ENCODE measurements around the gene UTS2R. TPM values are rescaled to one million over a fixed set of nuclear protein-coding genes. Genes with fewer than 3 reads are reported as not detected.

The UTS2R gene
- total RNA-seq (not detected), polyA plus RNA-seq (not detected)

DNA sequence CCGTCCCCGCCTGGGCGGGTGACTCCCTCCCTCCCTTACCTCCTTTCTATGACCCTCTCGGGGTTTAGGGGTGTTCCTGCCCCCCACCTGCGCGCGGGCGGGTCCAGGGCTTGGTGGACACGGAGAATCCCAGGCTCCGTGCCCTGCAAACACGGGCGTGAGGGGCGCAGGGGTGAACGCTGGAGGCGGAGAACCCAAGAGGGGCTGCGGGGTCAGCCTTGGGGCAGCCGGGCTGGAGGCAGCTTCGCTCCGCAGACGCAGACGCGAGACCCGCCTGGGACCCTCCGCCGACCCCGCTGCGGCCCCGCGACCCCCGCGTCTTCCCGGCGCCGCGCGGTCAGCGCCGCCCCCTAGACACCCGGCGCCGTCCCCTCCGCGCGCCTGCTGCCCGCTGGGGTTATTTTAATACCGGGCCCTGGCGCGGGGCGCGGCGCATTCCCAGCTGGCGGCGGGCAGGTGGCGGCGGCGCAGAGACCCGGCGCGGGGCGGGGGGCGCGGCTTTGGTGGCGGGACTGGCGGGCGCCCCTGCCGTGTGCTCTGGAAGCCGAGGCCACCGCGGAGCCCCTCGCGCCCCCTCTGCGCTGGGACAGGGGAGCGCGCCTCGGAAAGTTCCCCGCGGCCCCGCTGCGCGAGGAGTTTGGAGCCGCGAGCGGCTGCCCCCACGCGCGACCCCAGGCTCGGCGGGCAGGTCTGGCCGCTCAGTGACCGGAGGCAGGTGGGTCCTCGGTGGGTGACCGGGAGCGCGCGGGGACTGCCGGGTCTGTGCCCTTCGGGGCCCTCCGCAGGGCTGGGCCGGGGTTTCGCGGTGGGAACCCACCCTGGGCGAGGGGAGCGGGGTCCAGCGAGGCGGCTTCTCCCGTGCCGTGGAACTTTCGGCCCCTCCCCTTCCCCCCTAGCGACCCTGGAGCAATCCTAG lies at the start of gene UTS2R:
Gene UTS2R (plus strand): TSS at position 433 of the 916 bp plus-strand sequence. CDS start 2,560 bp downstream, outside the sequence.
- peak within 1 kb of the TSS in 1 of 8 donors; percentile 4 for H3K27ac Mint-ChIP-seq
- Histone ChIP-seq H3K4me1 (ENCODE audit: insufficient read depth, low read length) (peaks cover 5% of the 10 kb centered on the region), H3K27ac (ENCODE audit: low read depth, low read length) (no peak within 1 kb of the TSS), H3K27me3 (ENCODE audit: insufficient read depth, low read length, poor library complexity, severe bottlenecking) (peaks cover 10% of the 10 kb centered on the region), H3K4me3 (ENCODE audit: low read length) (peak within 1 kb of the TSS; percentile 41), H3K36me3 (ENCODE audit: insufficient read depth, low read length) (no peaks in the 10 kb centered on the region), H3K9me3 (ENCODE audit: low read length) (no peaks in the 10 kb centered on the region)
- H3K36me3 Mint-ChIP-seq = no peaks in the 10 kb centered on the region
- DNase-seq = peak in 1 of 5 donors; percentile 28
- no peaks in the 10 kb centered on the region for H3K9me3 Mint-ChIP-seq
- peak within 1 kb of the TSS; percentile 18 to 75 (median 69) for H3K4me3 Mint-ChIP-seq
- ChIA-PET POLR2A (no interaction called here), CTCF (interaction anchor here (1.5 kb wide), 1 partner anchor 51 kb away, joined by 3 read pairs; no protein-coding TSS in a partner anchor)
- peaks cover 31 to 45% of the 10 kb centered on the region in 2 donors for H3K27me3 Mint-ChIP-seq
- H3K4me1 Mint-ChIP-seq = peaks cover 0 to 18% (median 7%) of the 10 kb centered on the region in 3 donors

- H3K9me3 ChIP-seq (ENCODE audit: low read length) = no peaks in the 10 kb centered on the region
- H3K36me3 ChIP-seq (ENCODE audit: insufficient read depth, low read length) = no peaks in the 10 kb centered on the region
- no peak for DNase-seq
- peak overlapping the region; percentile 38 for H3K27ac ChIP-seq (ENCODE audit: low read depth, low read length)
- no peaks in the 10 kb centered on the region for H3K27me3 ChIP-seq (ENCODE audit: insufficient read depth, low read length, poor library complexity, severe bottlenecking)
- H3K27ac Mint-ChIP-seq = peak overlapping the region in 5 of 8 donors; percentile 66 to 92 (median 76)
- H3K4me1 Mint-ChIP-seq = peaks cover 5 to 25% (median 6%) of the 10 kb centered on the region in 3 donors
- peak overlapping the region in 5 of 7 donors; percentile 8 to 61 (median 45) for H3K4me3 Mint-ChIP-seq
- H3K4me3 ChIP-seq (ENCODE audit: low read length) = no peak overlapping the region
- CTCF ChIA-PET = interaction anchor here (0.7 to 5.8 kb wide), 4 partner anchors 16 to 89 kb away, joined by 3 to 89 read pairs (median 14); no protein-coding TSS in a partner anchor
- POLR2A ChIA-PET = interaction anchor here (0.5 kb wide), 1 partner anchor 22 kb away, joined by 3 read pairs; no protein-coding TSS in a partner anchor
- no peaks in the 10 kb centered on the region for H3K9me3 Mint-ChIP-seq
- H3K36me3 Mint-ChIP-seq = no peaks in the 10 kb centered on the region
- H3K4me1 ChIP-seq (ENCODE audit: insufficient read depth, low read length) = peaks cover 24% of the 10 kb centered on the region
- H3K27me3 Mint-ChIP-seq = peaks cover 0 to 3% of the 10 kb centered on the region in 2 donors
Measured at GRCh38 chr17:82321947-82322466, 49.6 kb upstream of the UTS2R start.

DNA sequence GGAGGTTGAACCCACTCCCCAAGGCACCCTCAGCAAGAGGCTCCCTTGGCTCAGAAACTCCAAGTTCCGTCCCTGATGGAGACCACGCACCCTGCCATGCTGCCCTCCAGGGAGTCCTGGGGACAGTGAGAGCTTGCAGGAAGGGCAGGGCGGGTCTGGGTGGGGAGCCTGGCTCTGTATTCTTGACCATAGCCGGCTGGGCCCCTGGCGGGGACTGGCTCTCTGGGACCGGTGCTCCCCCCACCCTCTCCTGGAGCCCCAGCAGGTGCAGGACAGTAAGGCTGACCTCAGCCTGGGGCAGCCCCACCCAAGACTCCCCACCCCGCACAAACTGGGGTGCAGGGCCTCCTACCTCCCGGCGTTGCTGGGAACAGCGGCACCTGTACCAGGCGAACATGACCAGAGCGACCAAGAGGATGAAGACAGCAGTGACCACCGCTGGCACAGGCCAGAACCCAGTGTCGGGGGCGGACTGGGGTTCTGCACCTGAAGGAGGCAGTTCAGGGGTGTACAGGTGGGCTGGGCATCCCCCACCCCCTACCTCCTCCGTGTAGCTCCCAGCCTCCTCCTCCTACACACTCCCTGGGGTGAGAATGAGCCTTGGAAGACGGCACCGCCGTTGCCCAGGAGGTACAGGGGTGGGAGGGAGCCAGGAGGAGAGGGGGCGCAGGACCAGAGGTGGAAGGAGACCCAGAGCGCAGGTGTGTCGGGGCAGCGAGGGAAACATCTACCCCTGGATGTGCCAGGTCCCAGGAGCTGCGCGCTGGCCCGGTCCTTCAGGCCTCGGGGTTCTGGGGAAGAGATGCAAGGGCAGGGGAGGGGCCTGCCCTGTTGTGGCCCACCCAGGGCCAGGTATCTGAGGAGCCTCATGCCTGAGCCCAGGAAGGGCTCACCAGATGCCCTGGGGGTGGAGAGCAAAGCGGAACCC lies 48.8 kb upstream of the UTS2R start:
- peaks cover 3 to 23% (median 5%) of the 10 kb centered on the region in 3 donors for H3K4me1 Mint-ChIP-seq
- Histone ChIP-seq H3K4me3 (ENCODE audit: low read length) (no peak overlapping the region), H3K27me3 (ENCODE audit: insufficient read depth, low read length, poor library complexity, severe bottlenecking) (no peaks in the 10 kb centered on the region), H3K36me3 (ENCODE audit: insufficient read depth, low read length) (no peaks in the 10 kb centered on the region), H3K4me1 (ENCODE audit: insufficient read depth, low read length) (peaks cover 20% of the 10 kb centered on the region), H3K27ac (ENCODE audit: low read depth, low read length) (no peak overlapping the region), H3K9me3 (ENCODE audit: low read length) (no peaks in the 10 kb centered on the region)
- POLR2A ChIA-PET = no interaction called here
- H3K27ac Mint-ChIP-seq = peak overlapping the region in 1 of 8 donors; percentile 92
- H3K36me3 Mint-ChIP-seq = no peaks in the 10 kb centered on the region
- no peaks in the 10 kb centered on the region for H3K9me3 Mint-ChIP-seq
- CTCF ChIA-PET = interaction anchor here (0.9 to 5.8 kb wide), 4 partner anchors 22 to 117 kb away, joined by 3 to 89 read pairs (median 18); no protein-coding TSS in a partner anchor
- no peak for DNase-seq
- no peak overlapping the region for H3K4me3 Mint-ChIP-seq
- H3K27me3 Mint-ChIP-seq = peaks cover 0 to 3% of the 10 kb centered on the region in 2 donors

DNA sequence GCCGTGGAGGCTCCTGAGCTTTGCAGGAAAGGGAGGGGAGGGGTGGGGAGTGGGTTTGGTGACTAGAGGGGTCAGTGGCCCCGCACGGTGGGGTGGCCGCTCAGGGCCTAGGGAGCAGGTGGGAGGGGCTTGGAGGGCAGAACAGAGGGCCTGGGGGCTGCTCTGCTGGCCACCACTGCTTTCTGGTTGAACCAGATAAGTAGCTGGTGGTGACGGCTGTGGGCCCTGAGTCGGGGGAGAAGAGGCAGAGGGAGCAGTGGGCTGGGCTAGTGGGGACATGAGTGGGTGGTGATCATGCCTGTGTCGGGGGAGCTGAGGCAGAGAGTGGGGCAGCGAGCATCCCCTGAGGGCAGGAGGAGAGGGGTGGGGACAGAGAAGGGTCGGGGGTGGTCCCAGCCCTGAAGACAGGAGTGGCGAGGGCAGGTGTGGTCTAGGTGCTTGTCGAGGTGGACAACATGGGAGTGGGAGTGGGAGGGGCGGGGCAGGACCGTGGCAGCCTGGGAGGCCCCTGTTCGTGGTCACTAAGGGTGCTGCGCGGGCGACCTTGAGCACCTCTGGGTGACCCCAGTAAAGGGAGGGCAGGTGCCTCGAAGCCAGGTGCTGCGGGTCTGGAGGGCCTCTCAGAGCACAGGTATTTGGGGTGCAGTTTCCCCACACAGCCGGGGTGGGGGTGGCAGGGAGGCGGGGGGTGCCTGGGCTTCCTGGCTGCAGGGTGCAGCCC lies 47.9 kb upstream of the UTS2R start:
- CTCF ChIA-PET = interaction anchor here (0.9 to 5.8 kb wide), 3 partner anchors 23 to 118 kb away, joined by 3 to 89 read pairs (median 13); no protein-coding TSS in a partner anchor
- DNase-seq = no peak
- no peak overlapping the region for H3K27ac ChIP-seq (ENCODE audit: low read depth, low read length)
- H3K9me3 ChIP-seq (ENCODE audit: low read length) = no peaks in the 10 kb centered on the region
- Mint-ChIP-seq H3K36me3 (no peaks in the 10 kb centered on the region), H3K4me1 (peaks cover 3 to 23% (median 5%) of the 10 kb centered on the region in 3 donors), H3K27ac (peak overlapping the region in 2 of 8 donors; percentile 39 to 91), H3K4me3 (peak overlapping the region in 1 of 7 donors; percentile 24), H3K9me3 (no peaks in the 10 kb centered on the region), H3K27me3 (peaks cover 0 to 3% of the 10 kb centered on the region in 2 donors)
- POLR2A ChIA-PET = interaction anchor here (0.6 kb wide), 1 partner anchor 838 kb away, joined by 3 read pairs; no protein-coding TSS in a partner anchor
- H3K36me3 ChIP-seq (ENCODE audit: insufficient read depth, low read length) = no peaks in the 10 kb centered on the region
- H3K4me3 ChIP-seq (ENCODE audit: low read length) = no peak overlapping the region
- no peaks in the 10 kb centered on the region for H3K27me3 ChIP-seq (ENCODE audit: insufficient read depth, low read length, poor library complexity, severe bottlenecking)
- H3K4me1 ChIP-seq (ENCODE audit: insufficient read depth, low read length) = peaks cover 14% of the 10 kb centered on the region

- Histone ChIP-seq H3K4me3 (ENCODE audit: low read length) (no peak overlapping the region), H3K27ac (ENCODE audit: low read depth, low read length) (no peak overlapping the region), H3K36me3 (ENCODE audit: insufficient read depth, low read length) (no peaks in the 10 kb centered on the region), H3K9me3 (ENCODE audit: low read length) (no peaks in the 10 kb centered on the region), H3K4me1 (ENCODE audit: insufficient read depth, low read length) (peaks cover 14% of the 10 kb centered on the region), H3K27me3 (ENCODE audit: insufficient read depth, low read length, poor library complexity, severe bottlenecking) (no peaks in the 10 kb centered on the region)
- H3K36me3 Mint-ChIP-seq = no peaks in the 10 kb centered on the region
- POLR2A ChIA-PET = interaction anchor here (0.7 kb wide), 1 partner anchor 31 kb away, joined by 3 read pairs; no protein-coding TSS in a partner anchor
- peaks cover 0 to 3% of the 10 kb centered on the region in 2 donors for H3K27me3 Mint-ChIP-seq
- H3K27ac Mint-ChIP-seq = peak overlapping the region in 2 of 8 donors; percentile 43 to 50
- no peak overlapping the region for H3K4me3 Mint-ChIP-seq
- H3K9me3 Mint-ChIP-seq = no peaks in the 10 kb centered on the region
- peaks cover 3 to 23% (median 5%) of the 10 kb centered on the region in 3 donors for H3K4me1 Mint-ChIP-seq
- CTCF ChIA-PET = interaction anchor here (3.4 to 5.8 kb wide), 2 partner anchors 24 to 89 kb away, joined by 13 to 89 read pairs; no protein-coding TSS in a partner anchor
- no peak for DNase-seq
Measured at GRCh38 chr17:82324566-82325285, 46.8 kb upstream of the UTS2R start.

- Histone ChIP-seq H3K36me3 (ENCODE audit: insufficient read depth, low read length) (no peaks in the 10 kb centered on the region), H3K27me3 (ENCODE audit: insufficient read depth, low read length, poor library complexity, severe bottlenecking) (no peaks in the 10 kb centered on the region), H3K9me3 (ENCODE audit: low read length) (no peaks in the 10 kb centered on the region), H3K27ac (ENCODE audit: low read depth, low read length) (no peak overlapping the region), H3K4me3 (ENCODE audit: low read length) (no peak overlapping the region), H3K4me1 (ENCODE audit: insufficient read depth, low read length) (peaks cover 13% of the 10 kb centered on the region)
- peaks cover 0 to 3% of the 10 kb centered on the region in 2 donors for H3K27me3 Mint-ChIP-seq
- CTCF ChIA-PET = interaction anchor here (3.4 to 5.8 kb wide), 2 partner anchors 25 to 90 kb away, joined by 13 to 89 read pairs; no protein-coding TSS in a partner anchor
- no peaks in the 10 kb centered on the region for H3K9me3 Mint-ChIP-seq
- POLR2A ChIA-PET = interaction anchor here (0.7 kb wide), 1 partner anchor 32 kb away, joined by 3 read pairs; no protein-coding TSS in a partner anchor
- DNase-seq = peak in 1 of 5 donors; percentile 45
- H3K4me1 Mint-ChIP-seq = peaks cover 3 to 22% (median 5%) of the 10 kb centered on the region in 3 donors
- H3K4me3 Mint-ChIP-seq = no peak overlapping the region
- no peaks in the 10 kb centered on the region for H3K36me3 Mint-ChIP-seq
- H3K27ac Mint-ChIP-seq = no peak overlapping the region
Measured at GRCh38 chr17:82325286-82326180, 46.0 kb upstream of the UTS2R start.
